NCI-H69 (cell line): ENCODE measurements around the gene RPL38.

Experiments used
- DNase-seq: peaks from one replicate; lab custom pipeline; 2025; lab: John Stamatoyannopoulos, UW

Gene RPL38

GRCh38 chr17:74250324-74250995 is 47.0 kb downstream of the RPL38 start:
- no peak for DNase-seq

GRCh38 chr17:74251051-74251450 is 47.6 kb downstream of the RPL38 start:
- DNase-seq = no peak

- DNase-seq = no peak
Observed at GRCh38 chr17:74251569-74251968, 48.1 kb downstream of the RPL38 start.

- no peak for DNase-seq
Observed at GRCh38 chr17:74252211-74252610, 48.7 kb downstream of the RPL38 start.

- no peak for DNase-seq
Observed at GRCh38 chr17:74253036-74253435, 49.6 kb downstream of the RPL38 start.

- no peak for DNase-seq
Observed at GRCh38 chr17:74257311-74257710, 53.8 kb downstream of the RPL38 start.

GRCh38 chr17:74259667-74260524 is 56.4 kb downstream of the RPL38 start:
- DNase-seq = peak; percentile 85
